Stomach (tissue), 9 donors: ENCODE data around the gene OPALIN. TPM values are rescaled to one million over a fixed set of nuclear protein-coding genes. Genes with fewer than 3 reads are reported as not detected.

ENCODE experiments used
- DNase-seq, 2 donors: peaks; one replicate each; pipeline versions ENCODE4 v3.0.0 to v3.0.0-alpha.2; 2013 to 2019
- H3K27ac ChIP-seq, 5 donors: fragments of 200-600 bp in 4 of 5; sonication (generic) in 4 of 5; one replicate each; pipeline ENCODE4 v1.5.1; 2013 to 2019; ENCODE audit warnings: mild to moderate bottlenecking in 1 of 5, moderate library complexity in 1 of 5
- H3K27me3 ChIP-seq, 3 donors: fragments of 200-600 bp; sonication (generic); one replicate each; pipeline ENCODE4 v1.5.1; 2017 to 2019; ENCODE audit warnings: mixed run types in 1 of 3
- H3K36me3 ChIP-seq, 4 donors: fragments of 200-600 bp; sonication (generic); 1 replicate in 3 of 4; 2 replicates in 1 of 4; pipeline ENCODE4 v1.5.1; 2016 to 2019
- H3K4me1 ChIP-seq, 4 donors: fragments of 200-600 bp; sonication (generic); one replicate each; pipeline ENCODE4 v1.5.1; 2016 to 2019
- H3K4me3 ChIP-seq, 4 donors: fragments of 200-600 bp; sonication (generic) in 3 of 4; one replicate each; pipeline ENCODE4 v1.5.1; 2016 to 2019; ENCODE audit warnings: mild to moderate bottlenecking in 1 of 4
- H3K9me3 ChIP-seq, 4 donors: fragments of 200-600 bp; sonication (generic); one replicate each; pipeline ENCODE4 v1.5.1; 2016 to 2019
- CTCF ChIP-seq, 7 experiments: fragments of 450-650 bp in 4 of 7; fragments of 200-600 bp in 3 of 7; sonication (generic) in 3 of 7; IDR thresholded peaks; one replicate each; pipeline ENCODE4 v1.5.1; 2016 to 2019; ENCODE audit warnings: antibody characterized with exemption in 7 of 7, control low read depth in 2 of 7, mild to moderate bottlenecking in 1 of 7
- EP300 ChIP-seq: sonication (generic); formaldehyde crosslinking; IDR thresholded peaks from one replicate; pipeline ENCODE4 v1.6.1; 2017; ENCODE audit warnings: antibody characterized with exemption
- POLR2A ChIP-seq, 4 donors: fragments of 450-650 bp; IDR thresholded peaks; one replicate each; pipeline ENCODE4 v1.6.1; 2016; ENCODE audit warnings: antibody characterized with exemption in 4 of 4, control low read depth in 2 of 4, mild to moderate bottlenecking in 1 of 4, moderate library complexity in 1 of 4
- POLR2AphosphoS5 ChIP-seq, 3 donors: sonication (generic); formaldehyde crosslinking; IDR thresholded peaks; one replicate each; pipeline ENCODE4 v1.6.1; 2016; ENCODE audit warnings: antibody characterized with exemption in 3 of 3
- WGBS, 5 donors: extraction: QIAGEN DNeasy Blood & Tissue Kit in 3 of 5; methylation state at CpG; one replicate each; pipeline versions ENCODE4 v1.1.5 to v1.1.7; 2013 to 2018; 5-methylcytosine and 5-hydroxymethylcytosine counted together
- intact Hi-C: fragments of 100-400 bp; cut with DNase I; formaldehyde crosslinking; loops from one replicate; pipeline ENCODE4 v1.15.1; 2023; ENCODE audit warnings: low total_unique reads
- polyA plus RNA-seq, 3 donors: library from polyadenylated mRNA; stranded (reverse); fragments of 200-250 nt; gene quantifications; one replicate each; pipeline ENCODE4 v1.2.3, GENCODE V29; 2013
- total RNA-seq, 5 donors: library from RNA; depleted of rRNA; stranded (reverse); fragments of >200 nt; gene quantifications; one replicate each; pipeline versions ENCODE4 v1.1.0 to v1.2.3, GENCODE V29; 2014 to 2016
- donor health status: healthy with polysubstance abuse.
- donor health status: Bipolar disorder and iron deficiency.
- donor health status: healthy.

OPALIN gene
- total and polyA plus RNA-seq, 8 donors: not detected

GRCh38 chr10:96319754-96320474 lies 38.9 kb downstream of the OPALIN start:
- no peak overlapping the region for H3K27ac ChIP-seq
- WGBS, 5 donors: 34 to 39% (median 38%) methylated on average over 3 of the region's 3 CpGs
- no peak for TF ChIP-seq POLR2AphosphoS5 (IDR thresholded peaks at IDR 0.05)
- no peak for TF ChIP-seq EP300
- TF ChIP-seq CTCF (IDR thresholded peaks at IDR 0.05): no peak
- no peak for TF ChIP-seq POLR2A (IDR thresholded peaks at IDR 0.05)
- no peak overlapping the region for H3K4me3 ChIP-seq
- intact Hi-C loops: no loop called here
- DNase-seq: peak in 1 of 2 donors; percentile 24
- peaks cover 0 to 20% (median 2%) of the 10 kb centered on the region in 3 donors for H3K27me3 ChIP-seq
- no peaks in the 10 kb centered on the region for H3K4me1 ChIP-seq
- no peaks in the 10 kb centered on the region for H3K9me3 ChIP-seq
- no peaks in the 10 kb centered on the region for H3K36me3 ChIP-seq

- no peak for DNase-seq
- peaks cover 0 to 20% (median 2%) of the 10 kb centered on the region in 3 donors for H3K27me3 ChIP-seq
- no peak overlapping the region for H3K27ac ChIP-seq
- no peaks in the 10 kb centered on the region for H3K4me1 ChIP-seq
- no peak for TF ChIP-seq POLR2AphosphoS5 (IDR thresholded peaks at IDR 0.05)
- WGBS, 5 donors: 72 to 84% (median 78%) methylated on average over 4 of the region's 4 CpGs
- H3K4me3 ChIP-seq: no peak overlapping the region
- H3K9me3 ChIP-seq: no peaks in the 10 kb centered on the region
- intact Hi-C loops: no loop called here
- H3K36me3 ChIP-seq: no peaks in the 10 kb centered on the region
These were observed 41.6 kb downstream of the OPALIN start for GRCh38 chr10:96317067-96317833.

- H3K36me3 ChIP-seq: no peaks in the 10 kb centered on the region
- H3K4me3 ChIP-seq: no peak overlapping the region
- peaks cover 0 to 18% (median 13%) of the 10 kb centered on the region in 4 donors for H3K4me1 ChIP-seq
- H3K9me3 ChIP-seq: no peaks in the 10 kb centered on the region
- peaks cover 0 to 9% (median 0%) of the 10 kb centered on the region in 3 donors for H3K27me3 ChIP-seq
- TF ChIP-seq EP300: no peak
- TF ChIP-seq CTCF (IDR thresholded peaks at IDR 0.05): no peak
- TF ChIP-seq POLR2A (IDR thresholded peaks at IDR 0.05): no peak
- TF ChIP-seq POLR2AphosphoS5 (IDR thresholded peaks at IDR 0.05): no peak
- no peak overlapping the region for H3K27ac ChIP-seq
- intact Hi-C loops: no loop called here
- DNase-seq: no peak
- 65 to 71% (median 67%) methylated on average over 2 of the region's 2 CpGs for WGBS, 5 donors
These were observed 45.5 kb downstream of the OPALIN start for GRCh38 chr10:96313344-96313743.

GRCh38 chr10:96311180-96311715 lies 47.6 kb downstream of the OPALIN start:
- H3K27me3 ChIP-seq: peaks cover 0 to 5% (median 0%) of the 10 kb centered on the region in 3 donors
- no peak for DNase-seq
- H3K9me3 ChIP-seq: no peaks in the 10 kb centered on the region
- H3K27ac ChIP-seq: no peak overlapping the region
- TF ChIP-seq CTCF (IDR thresholded peaks at IDR 0.05) (no peak), POLR2A (IDR thresholded peaks at IDR 0.05) (no peak), EP300 (no peak), POLR2AphosphoS5 (IDR thresholded peaks at IDR 0.05) (no peak)
- H3K36me3 ChIP-seq: no peaks in the 10 kb centered on the region
- intact Hi-C loops: no loop called here
- 70 to 83% (median 79%) methylated on average over 3 of the region's 3 CpGs for WGBS, 5 donors
- no peak overlapping the region for H3K4me3 ChIP-seq
- peaks cover 0 to 18% (median 13%) of the 10 kb centered on the region in 4 donors for H3K4me1 ChIP-seq
